HepG2 (cell line): ENCODE data around the gene TTC38. TPM values are rescaled to one million over a fixed set of nuclear protein-coding genes. Genes with fewer than 3 reads are reported as not detected.

Experiments
- DR1 ChIP-seq: sonication (generic); formaldehyde crosslinking; IDR thresholded peaks from 2 replicates; pipeline ENCODE4 v1.8.0; 2021; ENCODE audit warnings: mild to moderate bottlenecking, missing genetic modification reagents, inconsistent platforms
- PCBP1 ChIP-seq: fragments of 200-400 bp; formaldehyde crosslinking; IDR thresholded peaks from 2 replicates; pipeline ENCODE4 v1.6.1; 2017; ENCODE audit warnings: mild to moderate bottlenecking, low read depth, low read length, borderline replicate concordance
- RARA ChIP-seq: IDR thresholded peaks from 2 replicates; pipeline ENCODE4 v1.6.1; 2016; ENCODE audit warnings: missing genetic modification reagents, missing compliant biosample characterization
- SETDB1 ChIP-seq: sonication (generic); formaldehyde crosslinking; IDR thresholded peaks from 2 replicates; pipeline ENCODE4 v1.5.1; 2020; ENCODE audit warnings: missing genetic modification reagents, mild to moderate bottlenecking, borderline replicate concordance
- SOX13 ChIP-seq, 3 experiments: fragments of 450-650 bp in 1 of 3; sonication (generic) in 1 of 3; formaldehyde crosslinking in 1 of 3; IDR thresholded peaks in 2 of 3; conservative IDR thresholded peaks in 1 of 3; 2 replicates each; pipeline versions ENCODE4 v1.5.0 to v1.6.1; 2016 to 2020; ENCODE audit warnings: antibody characterized with exemption in 1 of 3, mild to moderate bottlenecking in 1 of 3, missing compliant biosample characterization in 1 of 3, missing genetic modification reagents in 1 of 3, moderate library complexity in 1 of 3
- SRSF9 ChIP-seq: fragments of 200-400 bp; formaldehyde crosslinking; IDR thresholded peaks from 2 replicates; pipeline ENCODE4 v1.6.1; 2018; ENCODE audit warnings: borderline replicate concordance, mild to moderate bottlenecking, low read depth, low read length; ENCODE audit not compliant: insufficient read depth, poor library complexity, severe bottlenecking
- XBP1 ChIP-seq: sonication (generic); formaldehyde crosslinking; IDR thresholded peaks from 2 replicates; pipeline ENCODE4 v1.5.0; 2020; ENCODE audit warnings: missing genetic modification reagents
- ZKSCAN8 ChIP-seq: IDR thresholded peaks from 2 replicates; pipeline ENCODE4 v1.6.1; 2016; ENCODE audit warnings: borderline replicate concordance, missing genetic modification reagents, missing compliant biosample characterization
- ZNF224 ChIP-seq: sonication (generic); formaldehyde crosslinking; IDR thresholded peaks from 2 replicates; pipeline ENCODE4 v1.5.0; 2020; ENCODE audit warnings: mild to moderate bottlenecking, missing genetic modification reagents
- ZNF331 ChIP-seq: sonication (generic); formaldehyde crosslinking; IDR thresholded peaks from 2 replicates; pipeline ENCODE4 v1.4.0; 2020; ENCODE audit warnings: missing genetic modification reagents
- ZNF460 ChIP-seq: sonication (generic); formaldehyde crosslinking; IDR thresholded peaks from 2 replicates; pipeline ENCODE4 v1.5.1; 2020; ENCODE audit warnings: missing genetic modification reagents, mild to moderate bottlenecking, borderline replicate concordance
- ZNF670 ChIP-seq: sonication (generic); formaldehyde crosslinking; IDR thresholded peaks from 2 replicates; pipeline ENCODE4 v1.8.0; 2022; ENCODE audit warnings: mild to moderate bottlenecking, missing genetic modification reagents, borderline replicate concordance
- ZNF713 ChIP-seq: sonication (generic); formaldehyde crosslinking; IDR thresholded peaks from 2 replicates; pipeline ENCODE4 v1.4.0; 2020; ENCODE audit warnings: mild to moderate bottlenecking, missing genetic modification reagents
- ZNF782 ChIP-seq: sonication (generic); formaldehyde crosslinking; IDR thresholded peaks from 2 replicates; pipeline ENCODE4 v1.4.0; 2020; ENCODE audit warnings: missing genetic modification reagents, mild to moderate bottlenecking, borderline replicate concordance
- polyA plus RNA-seq, 8 experiments: library from polyadenylated mRNA; depleted of rRNA in 3 of 8; stranded (reverse) in 7 of 8; unstranded in 1 of 8; fragments of >200 nt; fragmentation: Illumina TruSeq in 4 of 8; extraction: Trizol in 4 of 8; gene quantifications; 2 replicates each; pipeline versions ENCODE4 v1.2.1 to v1.2.3, GENCODE V29; 2011 to 2016; ENCODE audit warnings: low read depth in 4 of 8, missing spikeins in 1 of 8, mixed read lengths in 1 of 8; ENCODE audit not compliant: insufficient read depth in 1 of 8
- total RNA-seq, 5 experiments: library from RNA; depleted of rRNA; stranded (reverse); fragments of >200 nt; fragmentation: Illumina TruSeq; extraction: Trizol; gene quantifications; 2 replicates each; pipeline ENCODE4 v1.2.3, GENCODE V29; 2016; ENCODE audit warnings: low read depth in 1 of 5
- TF ChIP-seq, protein P1 (sequence below): sonication (generic); formaldehyde crosslinking; IDR thresholded peaks from 2 replicates; pipeline ENCODE4 v1.5.0; 2020; ENCODE audit warnings: missing genetic modification reagents
- TF ChIP-seq, protein P2 (sequence below): sonication (generic); formaldehyde crosslinking; IDR thresholded peaks from 2 replicates; pipeline ENCODE4 v1.5.0; 2020; ENCODE audit warnings: mild to moderate bottlenecking, missing genetic modification reagents, borderline replicate concordance
- TF ChIP-seq, protein P3 (sequence below): sonication (generic); formaldehyde crosslinking; IDR thresholded peaks from 2 replicates; pipeline ENCODE4 v1.4.0; 2020; ENCODE audit warnings: mild to moderate bottlenecking, low read depth, missing genetic modification reagents

Gene TTC38
- total and polyA plus RNA-seq, 2 of the 13 experiments (the other 11 are each of a cell fraction or from before 2014, with no cell fraction given) = 101 to 105 TPM

DNA sequence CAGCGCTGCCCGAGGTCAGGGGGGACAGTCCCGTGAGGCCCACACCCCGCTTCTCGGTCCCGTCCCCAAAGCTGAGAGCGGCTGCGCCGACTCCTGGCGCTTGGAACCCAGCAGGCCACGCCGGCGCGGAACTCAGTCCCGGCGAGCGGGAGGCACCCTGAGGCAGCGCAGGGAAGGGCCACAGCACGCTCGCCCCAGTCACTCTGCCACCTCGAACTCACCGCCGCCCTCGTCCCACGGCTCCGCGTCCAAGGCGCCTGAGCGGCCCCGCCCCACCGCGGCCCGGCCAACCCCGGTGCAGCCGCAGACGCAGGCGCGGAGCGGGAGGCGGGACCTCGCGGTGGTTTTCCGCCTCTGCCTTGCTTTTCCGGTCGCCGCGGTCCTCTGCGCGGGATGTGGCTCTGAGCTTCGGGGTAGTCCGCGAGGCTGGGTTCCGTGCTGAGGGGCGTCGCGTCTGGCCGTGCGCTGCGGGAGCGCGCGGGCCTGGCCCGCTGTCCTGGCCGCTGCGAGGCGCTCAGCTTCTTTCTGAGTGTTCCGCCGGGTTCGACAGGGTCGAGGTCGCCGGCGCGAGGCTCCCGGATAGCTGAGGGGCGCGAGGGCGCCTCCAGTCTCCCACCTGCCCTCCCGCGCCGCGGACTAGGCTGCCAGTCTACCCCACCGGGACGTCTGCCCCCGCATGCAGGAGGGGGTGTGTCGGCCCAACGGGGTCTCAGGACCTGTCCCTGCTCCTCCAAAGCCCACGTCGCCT, 17.6 kb upstream of the TTC38 start, which contains the start of gene CDPF1 (continued):
- TF ChIP-seq DR1 (CRISPR knock-in tag) (peak; percentile 57), ZNF713 (peak; percentile 88; the same call in 1 of the 2 replicates), SRSF9 (no peak), ZKSCAN8 (CRISPR knock-in tag) (no peak; the same call in 1 of the 2 replicates), XBP1 (no peak), RARA (CRISPR knock-in tag) (no peak), PCBP1 (0 out of 2 replicates have a peak, but pooled peaks have one; percentile 34), ZNF782 (CRISPR knock-in tag) (no peak; the same call in 1 of the 2 replicates), ZNF224 (CRISPR knock-in tag) (peak; percentile 89; the same call in 1 of the 2 replicates), ZNF670 (CRISPR knock-in tag) (no peak), SETDB1 (CRISPR knock-in tag) (no peak), ZNF460 (CRISPR knock-in tag) (no peak), SOX13 (IDR thresholded peaks at IDR 0.05) (no peak), SOX13 (CRISPR knock-in tag; conservative IDR thresholded peaks at IDR 0.05 in 1 of 2, IDR thresholded peaks at IDR 0.05 in 1 of 2) (peak in 1 of 2 experiments; percentile 20; a peak in 1 of 4 replicates), ZNF331 (peak; percentile 63)
- TF ChIP-seq, protein P1, sequence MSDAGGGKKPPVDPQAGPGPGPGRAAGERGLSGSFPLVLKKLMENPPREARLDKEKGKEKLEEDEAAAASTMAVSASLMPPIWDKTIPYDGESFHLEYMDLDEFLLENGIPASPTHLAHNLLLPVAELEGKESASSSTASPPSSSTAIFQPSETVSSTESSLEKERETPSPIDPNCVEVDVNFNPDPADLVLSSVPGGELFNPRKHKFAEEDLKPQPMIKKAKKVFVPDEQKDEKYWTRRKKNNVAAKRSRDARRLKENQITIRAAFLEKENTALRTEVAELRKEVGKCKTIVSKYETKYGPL (CRISPR knock-in tag) = no peak
- TF ChIP-seq, protein P2, sequence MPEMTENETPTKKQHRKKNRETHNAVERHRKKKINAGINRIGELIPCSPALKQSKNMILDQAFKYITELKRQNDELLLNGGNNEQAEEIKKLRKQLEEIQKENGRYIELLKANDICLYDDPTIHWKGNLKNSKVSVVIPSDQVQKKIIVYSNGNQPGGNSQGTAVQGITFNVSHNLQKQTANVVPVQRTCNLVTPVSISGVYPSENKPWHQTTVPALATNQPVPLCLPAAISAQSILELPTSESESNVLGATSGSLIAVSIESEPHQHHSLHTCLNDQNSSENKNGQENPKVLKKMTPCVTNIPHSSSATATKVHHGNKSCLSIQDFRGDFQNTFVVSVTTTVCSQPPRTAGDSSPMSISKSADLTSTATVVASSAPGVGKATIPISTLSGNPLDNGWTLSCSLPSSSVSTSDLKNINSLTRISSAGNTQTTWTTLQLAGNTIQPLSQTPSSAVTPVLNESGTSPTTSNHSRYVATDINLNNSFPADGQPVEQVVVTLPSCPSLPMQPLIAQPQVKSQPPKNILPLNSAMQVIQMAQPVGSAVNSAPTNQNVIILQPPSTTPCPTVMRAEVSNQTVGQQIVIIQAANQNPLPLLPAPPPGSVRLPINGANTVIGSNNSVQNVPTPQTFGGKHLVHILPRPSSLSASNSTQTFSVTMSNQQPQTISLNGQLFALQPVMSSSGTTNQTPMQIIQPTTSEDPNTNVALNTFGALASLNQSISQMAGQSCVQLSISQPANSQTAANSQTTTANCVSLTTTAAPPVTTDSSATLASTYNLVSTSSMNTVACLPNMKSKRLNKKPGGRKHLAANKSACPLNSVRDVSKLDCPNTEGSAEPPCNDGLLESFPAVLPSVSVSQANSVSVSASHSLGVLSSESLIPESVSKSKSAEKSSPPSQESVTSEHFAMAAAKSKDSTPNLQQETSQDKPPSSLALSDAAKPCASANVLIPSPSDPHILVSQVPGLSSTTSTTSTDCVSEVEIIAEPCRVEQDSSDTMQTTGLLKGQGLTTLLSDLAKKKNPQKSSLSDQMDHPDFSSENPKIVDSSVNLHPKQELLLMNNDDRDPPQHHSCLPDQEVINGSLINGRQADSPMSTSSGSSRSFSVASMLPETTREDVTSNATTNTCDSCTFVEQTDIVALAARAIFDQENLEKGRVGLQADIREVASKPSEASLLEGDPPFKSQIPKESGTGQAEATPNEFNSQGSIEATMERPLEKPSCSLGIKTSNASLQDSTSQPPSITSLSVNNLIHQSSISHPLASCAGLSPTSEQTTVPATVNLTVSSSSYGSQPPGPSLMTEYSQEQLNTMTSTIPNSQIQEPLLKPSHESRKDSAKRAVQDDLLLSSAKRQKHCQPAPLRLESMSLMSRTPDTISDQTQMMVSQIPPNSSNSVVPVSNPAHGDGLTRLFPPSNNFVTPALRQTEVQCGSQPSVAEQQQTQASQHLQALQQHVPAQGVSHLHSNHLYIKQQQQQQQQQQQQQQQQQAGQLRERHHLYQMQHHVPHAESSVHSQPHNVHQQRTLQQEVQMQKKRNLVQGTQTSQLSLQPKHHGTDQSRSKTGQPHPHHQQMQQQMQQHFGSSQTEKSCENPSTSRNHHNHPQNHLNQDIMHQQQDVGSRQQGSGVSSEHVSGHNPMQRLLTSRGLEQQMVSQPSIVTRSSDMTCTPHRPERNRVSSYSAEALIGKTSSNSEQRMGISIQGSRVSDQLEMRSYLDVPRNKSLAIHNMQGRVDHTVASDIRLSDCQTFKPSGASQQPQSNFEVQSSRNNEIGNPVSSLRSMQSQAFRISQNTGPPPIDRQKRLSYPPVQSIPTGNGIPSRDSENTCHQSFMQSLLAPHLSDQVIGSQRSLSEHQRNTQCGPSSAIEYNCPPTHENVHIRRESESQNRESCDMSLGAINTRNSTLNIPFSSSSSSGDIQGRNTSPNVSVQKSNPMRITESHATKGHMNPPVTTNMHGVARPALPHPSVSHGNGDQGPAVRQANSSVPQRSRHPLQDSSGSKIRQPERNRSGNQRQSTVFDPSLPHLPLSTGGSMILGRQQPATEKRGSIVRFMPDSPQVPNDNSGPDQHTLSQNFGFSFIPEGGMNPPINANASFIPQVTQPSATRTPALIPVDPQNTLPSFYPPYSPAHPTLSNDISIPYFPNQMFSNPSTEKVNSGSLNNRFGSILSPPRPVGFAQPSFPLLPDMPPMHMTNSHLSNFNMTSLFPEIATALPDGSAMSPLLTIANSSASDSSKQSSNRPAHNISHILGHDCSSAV (CRISPR knock-in tag) = no peak
- TF ChIP-seq, protein P3, sequence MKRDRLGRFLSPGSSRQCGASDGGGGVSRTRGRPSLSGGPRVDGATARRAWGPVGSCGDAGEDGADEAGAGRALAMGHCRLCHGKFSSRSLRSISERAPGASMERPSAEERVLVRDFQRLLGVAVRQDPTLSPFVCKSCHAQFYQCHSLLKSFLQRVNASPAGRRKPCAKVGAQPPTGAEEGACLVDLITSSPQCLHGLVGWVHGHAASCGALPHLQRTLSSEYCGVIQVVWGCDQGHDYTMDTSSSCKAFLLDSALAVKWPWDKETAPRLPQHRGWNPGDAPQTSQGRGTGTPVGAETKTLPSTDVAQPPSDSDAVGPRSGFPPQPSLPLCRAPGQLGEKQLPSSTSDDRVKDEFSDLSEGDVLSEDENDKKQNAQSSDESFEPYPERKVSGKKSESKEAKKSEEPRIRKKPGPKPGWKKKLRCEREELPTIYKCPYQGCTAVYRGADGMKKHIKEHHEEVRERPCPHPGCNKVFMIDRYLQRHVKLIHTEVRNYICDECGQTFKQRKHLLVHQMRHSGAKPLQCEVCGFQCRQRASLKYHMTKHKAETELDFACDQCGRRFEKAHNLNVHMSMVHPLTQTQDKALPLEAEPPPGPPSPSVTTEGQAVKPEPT (CRISPR knock-in tag) = peak; percentile 70; the same call in 1 of the 2 replicates
